BLaER1 (cell line): ENCODE data around the gene HS6ST3.

Experiments
- H3K27ac ChIP-seq: shearing (Covaris generic); formaldehyde crosslinking; 2 replicates; pipeline ENCODE4 v1.8.1; 2022
- H3K27me3 ChIP-seq: shearing (Covaris generic); formaldehyde crosslinking; 2 replicates; pipeline ENCODE4 v1.8.1; 2022
- H3K36me3 ChIP-seq: shearing (Covaris generic); formaldehyde crosslinking; 2 replicates; pipeline ENCODE4 v1.8.1; 2022
- H3K4me1 ChIP-seq: shearing (Covaris generic); formaldehyde crosslinking; 2 replicates; pipeline ENCODE4 v1.8.1; 2022
- H3K4me2 ChIP-seq: shearing (Covaris generic); formaldehyde crosslinking; 2 replicates; pipeline ENCODE4 v1.8.1; 2022
- H3K4me3 ChIP-seq: shearing (Covaris generic); formaldehyde crosslinking; 2 replicates; pipeline ENCODE4 v1.8.1; 2022
- H3K9ac ChIP-seq: shearing (Covaris generic); formaldehyde crosslinking; 2 replicates; pipeline ENCODE4 v1.8.1; 2022
- H3K9me3 ChIP-seq: shearing (Covaris generic); formaldehyde crosslinking; 2 replicates; pipeline ENCODE4 v1.8.1; 2022
- H4K20me1 ChIP-seq: shearing (Covaris generic); formaldehyde crosslinking; 2 replicates; pipeline ENCODE4 v1.8.1; 2022
- Cebpa-rat ChIP-seq: shearing (Covaris generic); IDR thresholded peaks from 2 replicates; pipeline ENCODE4 v1.8.1; 2022

Gene HS6ST3

GRCh38 chr13:96821381-96821780 is 731.5 kb downstream of the HS6ST3 start:
- no peaks in the 10 kb centered on the region for H3K27me3 ChIP-seq

GRCh38 chr13:96821971-96822370 is 732.1 kb downstream of the HS6ST3 start:
- Histone ChIP-seq H3K27ac (no peak overlapping the region), H3K4me2 (no peak overlapping the region), H3K36me3 (no peaks in the 10 kb centered on the region), H4K20me1 (no peaks in the 10 kb centered on the region), H3K9me3 (no peaks in the 10 kb centered on the region), H3K4me3 (no peak overlapping the region), H3K4me1 (no peaks in the 10 kb centered on the region), H3K9ac (no peak overlapping the region), H3K27me3 (no peaks in the 10 kb centered on the region)
- TF ChIP-seq Cebpa-rat, result no peak

More at GRCh38 chr13:96821381-96821780, 731.5 kb downstream of the HS6ST3 start:
- no peak overlapping the region for H3K27ac ChIP-seq
- H3K9ac ChIP-seq, result no peak overlapping the region
- no peak overlapping the region for H3K4me3 ChIP-seq
- no peaks in the 10 kb centered on the region for H3K9me3 ChIP-seq
- no peak for TF ChIP-seq Cebpa-rat
- H3K4me2 ChIP-seq, result no peak overlapping the region
- H4K20me1 ChIP-seq, result no peaks in the 10 kb centered on the region
- H3K36me3 ChIP-seq, result no peaks in the 10 kb centered on the region
- H3K4me1 ChIP-seq, result no peaks in the 10 kb centered on the region

GRCh38 chr13:96822895-96823294 is 733.0 kb downstream of the HS6ST3 start:
- no peaks in the 10 kb centered on the region for H3K36me3 ChIP-seq
- H3K27ac ChIP-seq, result no peak overlapping the region
- no peaks in the 10 kb centered on the region for H3K4me1 ChIP-seq
- no peaks in the 10 kb centered on the region for H4K20me1 ChIP-seq
- H3K4me2 ChIP-seq, result no peak overlapping the region
- H3K9ac ChIP-seq, result no peak overlapping the region
- TF ChIP-seq Cebpa-rat, result no peak
- H3K27me3 ChIP-seq, result no peaks in the 10 kb centered on the region
- no peak overlapping the region for H3K4me3 ChIP-seq
- no peaks in the 10 kb centered on the region for H3K9me3 ChIP-seq

GRCh38 chr13:96824140-96824539 is 734.2 kb downstream of the HS6ST3 start:
- H3K27ac ChIP-seq, result no peak overlapping the region
- no peaks in the 10 kb centered on the region for H3K9me3 ChIP-seq
- H4K20me1 ChIP-seq, result no peaks in the 10 kb centered on the region
- no peaks in the 10 kb centered on the region for H3K36me3 ChIP-seq
- no peak for TF ChIP-seq Cebpa-rat
- no peak overlapping the region for H3K4me2 ChIP-seq
- H3K4me1 ChIP-seq, result no peaks in the 10 kb centered on the region
- H3K4me3 ChIP-seq, result no peak overlapping the region
- H3K27me3 ChIP-seq, result no peaks in the 10 kb centered on the region
- H3K9ac ChIP-seq, result no peak overlapping the region

- H3K36me3 ChIP-seq, result no peaks in the 10 kb centered on the region
- H3K9ac ChIP-seq, result no peak overlapping the region
- no peak overlapping the region for H3K4me3 ChIP-seq
- no peaks in the 10 kb centered on the region for H3K4me1 ChIP-seq
- no peaks in the 10 kb centered on the region for H4K20me1 ChIP-seq
- H3K4me2 ChIP-seq, result no peak overlapping the region
- no peaks in the 10 kb centered on the region for H3K9me3 ChIP-seq
- no peaks in the 10 kb centered on the region for H3K27me3 ChIP-seq
- no peak overlapping the region for H3K27ac ChIP-seq
- no peak for TF ChIP-seq Cebpa-rat
Measured at GRCh38 chr13:96825653-96826052, 735.7 kb downstream of the HS6ST3 start.

- Histone ChIP-seq H3K9ac (no peak overlapping the region), H3K4me2 (no peak overlapping the region), H3K4me1 (no peaks in the 10 kb centered on the region), H3K36me3 (no peaks in the 10 kb centered on the region), H3K27me3 (no peaks in the 10 kb centered on the region), H3K9me3 (no peaks in the 10 kb centered on the region), H3K4me3 (no peak overlapping the region), H3K27ac (no peak overlapping the region), H4K20me1 (no peaks in the 10 kb centered on the region)
- no peak for TF ChIP-seq Cebpa-rat
Measured at GRCh38 chr13:96834626-96835025, 744.7 kb downstream of the HS6ST3 start.

- Histone ChIP-seq H3K36me3 (no peaks in the 10 kb centered on the region), H3K27ac (no peak overlapping the region), H3K4me3 (no peak overlapping the region), H4K20me1 (no peaks in the 10 kb centered on the region), H3K4me2 (no peak overlapping the region), H3K9ac (no peak overlapping the region), H3K27me3 (no peaks in the 10 kb centered on the region), H3K4me1 (no peaks in the 10 kb centered on the region), H3K9me3 (no peaks in the 10 kb centered on the region)
- TF ChIP-seq Cebpa-rat, result no peak
Measured at GRCh38 chr13:96835546-96835945, 745.6 kb downstream of the HS6ST3 start.

GRCh38 chr13:96836733-96837132 is 746.8 kb downstream of the HS6ST3 start:
- Histone ChIP-seq H3K4me2 (no peak overlapping the region), H3K4me1 (no peaks in the 10 kb centered on the region), H3K9ac (no peak overlapping the region), H3K4me3 (no peak overlapping the region), H3K36me3 (no peaks in the 10 kb centered on the region), H3K27ac (no peak overlapping the region), H3K9me3 (no peaks in the 10 kb centered on the region), H3K27me3 (no peaks in the 10 kb centered on the region), H4K20me1 (no peaks in the 10 kb centered on the region)
- no peak for TF ChIP-seq Cebpa-rat

GRCh38 chr13:96837809-96838208 is 747.9 kb downstream of the HS6ST3 start:
- Histone ChIP-seq H3K36me3 (no peaks in the 10 kb centered on the region), H3K9me3 (no peaks in the 10 kb centered on the region), H3K27me3 (no peaks in the 10 kb centered on the region), H3K4me3 (no peak overlapping the region), H3K9ac (no peak overlapping the region), H4K20me1 (no peaks in the 10 kb centered on the region), H3K4me1 (no peaks in the 10 kb centered on the region), H3K4me2 (no peak overlapping the region), H3K27ac (no peak overlapping the region)
- TF ChIP-seq Cebpa-rat, result no peak

GRCh38 chr13:96844195-96844594 is 754.3 kb downstream of the HS6ST3 start:
- H3K9ac ChIP-seq, result no peak overlapping the region
- H3K36me3 ChIP-seq, result no peaks in the 10 kb centered on the region
- TF ChIP-seq Cebpa-rat, result no peak
- no peaks in the 10 kb centered on the region for H3K27me3 ChIP-seq
- no peak overlapping the region for H3K27ac ChIP-seq
- H3K4me1 ChIP-seq, result no peaks in the 10 kb centered on the region
- H4K20me1 ChIP-seq, result no peaks in the 10 kb centered on the region
- H3K4me3 ChIP-seq, result no peak overlapping the region
- no peaks in the 10 kb centered on the region for H3K9me3 ChIP-seq
- no peak overlapping the region for H3K4me2 ChIP-seq

GRCh38 chr13:96844616-96845015 is 754.7 kb downstream of the HS6ST3 start:
- Histone ChIP-seq H3K36me3 (no peaks in the 10 kb centered on the region), H3K27ac (no peak overlapping the region), H3K4me3 (no peak overlapping the region), H3K27me3 (no peaks in the 10 kb centered on the region), H3K4me1 (no peaks in the 10 kb centered on the region), H3K9ac (no peak overlapping the region), H3K9me3 (no peaks in the 10 kb centered on the region), H3K4me2 (no peak overlapping the region), H4K20me1 (no peaks in the 10 kb centered on the region)
- no peak for TF ChIP-seq Cebpa-rat
